ENCODE results near the gene JARID2. TPM values are rescaled to one million over a fixed set of nuclear protein-coding genes. Genes with fewer than 3 reads are reported as not detected.

The JARID2 gene
- total RNA-seq, 1 donor, result 9.1 TPM

- DNase-seq (ENCODE audit: low read depth), result no peak
- TF ChIP-seq CTCF (IDR thresholded peaks at IDR 0.05; ENCODE audit: insufficient read depth, low read depth, low read length), result no peak
- no peak overlapping the region for H3K4me3 ChIP-seq (ENCODE audit: low read depth, low read length)
These were observed 255.3 kb downstream of the JARID2 start for GRCh38 chr6:15500901-15501825.

GRCh38 chr6:15501826-15502445 is 256.1 kb downstream of the JARID2 start:
- peak; percentile 78 for DNase-seq (ENCODE audit: low read depth)
- TF ChIP-seq CTCF (IDR thresholded peaks at IDR 0.05; ENCODE audit: insufficient read depth, low read depth, low read length), result no peak
- no peak overlapping the region for H3K4me3 ChIP-seq (ENCODE audit: low read depth, low read length)

GRCh38 chr6:15502446-15503345 is 256.8 kb downstream of the JARID2 start:
- DNase-seq (ENCODE audit: low read depth), result no peak
- no peak for TF ChIP-seq CTCF (IDR thresholded peaks at IDR 0.05; ENCODE audit: insufficient read depth, low read depth, low read length)
- no peak overlapping the region for H3K4me3 ChIP-seq (ENCODE audit: low read depth, low read length)

- TF ChIP-seq CTCF (IDR thresholded peaks at IDR 0.05; ENCODE audit: insufficient read depth, low read depth, low read length), result no peak
- H3K4me3 ChIP-seq (ENCODE audit: low read depth, low read length), result no peak overlapping the region
- no peak for DNase-seq (ENCODE audit: low read depth)
These were observed 257.4 kb downstream of the JARID2 start for GRCh38 chr6:15503346-15503680.

- no peak overlapping the region for H3K4me3 ChIP-seq (ENCODE audit: low read depth, low read length)
- peak; percentile 33 for DNase-seq (ENCODE audit: low read depth)
- TF ChIP-seq CTCF (IDR thresholded peaks at IDR 0.05; ENCODE audit: insufficient read depth, low read depth, low read length), result peak; percentile 2
These were observed 258.2 kb downstream of the JARID2 start for GRCh38 chr6:15504040-15504495.

- TF ChIP-seq CTCF (IDR thresholded peaks at IDR 0.05; ENCODE audit: insufficient read depth, low read depth, low read length), result no peak
- DNase-seq (ENCODE audit: low read depth), result peak; percentile 99
- peak overlapping the region; percentile 42 for H3K4me3 ChIP-seq (ENCODE audit: low read depth, low read length)
These were observed 258.9 kb downstream of the JARID2 start for GRCh38 chr6:15504581-15505350.
